H1 (cell line): Measurements from ENCODE around the gene SCAMP3. TPM values are rescaled to one million over a fixed set of nuclear protein-coding genes. Genes with fewer than 3 reads are reported as not detected.
"Not testable (repeated sequence)": the region's sequence is repeated elsewhere in the genome, so short reads cannot be mapped to it uniquely, and the experiment has no call there.

Source experiments
- CTCF ChIA-PET: fragments of 300-600 bp; sonication (Branson Sonifier 250); formaldehyde crosslinking; loops from one replicate; lab custom pipeline; 2021; ENCODE audit not compliant: partially characterized antibody; lab: Charles Lee
- POLR2A ChIA-PET: fragments of 300-600 bp; sonication (Branson Sonifier 250); formaldehyde crosslinking; loops from one replicate; lab custom pipeline; 2021; ENCODE audit warnings: inconsistent platforms; ENCODE audit not compliant: partially characterized antibody; lab: Charles Lee
- DNase-seq, 2 experiments: peaks; one replicate each; pipeline versions ENCODE4 v3.0.0 to v3.0.0-alpha.2; 2010 to 2022; ENCODE audit warnings: low spot score in 2 of 2, low read depth in 1 of 2, mixed read lengths in 1 of 2
- FAIRE-seq: peaks from 2 replicates; lab custom pipeline; 2011; peaks lifted over from hg19 to GRCh38; lab: Jason Lieb, UNC
- H2AFZ ChIP-seq: 2 replicates; pipeline ENCODE4 v1.8.1; 2012; ENCODE audit warnings: low read length, inconsistent platforms
- H2AK5ac ChIP-seq: 2 replicates; pipeline ENCODE4 v1.6.1; 2013; ENCODE audit warnings: low read depth, low read length
- H2BK120ac ChIP-seq: replicated peaks from 2 replicates; pipeline ENCODE3; 2013; ENCODE audit warnings: low read depth, low read length, inconsistent platforms
- H2BK12ac ChIP-seq: 2 replicates; pipeline ENCODE4 v1.6.1; 2013; ENCODE audit warnings: low read depth, low read length
- H2BK15ac ChIP-seq: 2 replicates; pipeline ENCODE4 v1.6.1; 2013; ENCODE audit warnings: low read length
- H2BK20ac ChIP-seq: 2 replicates; pipeline ENCODE4 v1.6.1; 2013; ENCODE audit warnings: low read length
- H2BK5ac ChIP-seq: 2 replicates; pipeline ENCODE4 v1.6.1; 2013; ENCODE audit warnings: low read depth, low read length
- H3K14ac ChIP-seq: 2 replicates; pipeline ENCODE4 v1.6.1; 2013; ENCODE audit warnings: inconsistent platforms; ENCODE audit not compliant: insufficient read length
- H3K18ac ChIP-seq: 2 replicates; pipeline ENCODE4 v1.6.1; 2013; ENCODE audit warnings: low read length; ENCODE audit errors: extremely low read depth
- H3K23ac ChIP-seq: 2 replicates; pipeline ENCODE4 v1.6.1; 2013; ENCODE audit warnings: inconsistent platforms; ENCODE audit not compliant: insufficient read length
- H3K23me2 ChIP-seq: 2 replicates; pipeline ENCODE4 v1.6.1; 2013; ENCODE audit warnings: low read depth, low read length
- H3K27ac ChIP-seq: 2 replicates; pipeline ENCODE4 v1.6.1; 2011; ENCODE audit warnings: low read depth, low read length, inconsistent platforms
- H3K27me3 ChIP-seq, 4 experiments: replicated peaks in 1 of 4; 1 replicate in 1 of 4; 2 replicates in 3 of 4; pipeline versions ENCODE4 v1.6.1 to v1.8.1; 2011 to 2013; ENCODE audit warnings: low read length in 3 of 4, mild to moderate bottlenecking in 3 of 4, inconsistent platforms in 2 of 4, mixed read lengths in 2 of 4, moderate library complexity in 1 of 4; ENCODE audit not compliant: control insufficient read depth in 3 of 4, insufficient read depth in 3 of 4; ENCODE audit errors: extremely low read depth in 1 of 4
- H3K36me3 ChIP-seq, 4 experiments: 2 replicates each; pipeline versions ENCODE4 v1.6.1 to v1.8.1; 2011 to 2013; ENCODE audit warnings: mild to moderate bottlenecking in 4 of 4, low read length in 3 of 4, moderate library complexity in 2 of 4, control low read depth in 1 of 4, inconsistent platforms in 1 of 4; ENCODE audit not compliant: insufficient read depth in 4 of 4, control insufficient read depth in 2 of 4
- H3K4ac ChIP-seq: replicated peaks from 2 replicates; pipeline ENCODE3; 2013; ENCODE audit warnings: low read length, low read depth, mixed read lengths, inconsistent platforms; ENCODE audit not compliant: insufficient read length
- H3K4me1 ChIP-seq, 4 experiments: replicated peaks in 1 of 4; 1 replicate in 1 of 4; 2 replicates in 3 of 4; pipeline versions ENCODE4 v1.6.1 to v1.8.1; 2011 to 2013; ENCODE audit warnings: low read length in 3 of 4, inconsistent platforms in 2 of 4, mixed read lengths in 1 of 4; ENCODE audit not compliant: insufficient read depth in 4 of 4, control insufficient read depth in 3 of 4
- H3K4me2 ChIP-seq, 2 experiments: 2 replicates each; pipeline versions ENCODE4 v1.6.1 to v1.8.1; 2011 to 2013; ENCODE audit warnings: low read depth in 2 of 2, low read length in 2 of 2, control low read depth in 1 of 2, inconsistent platforms in 1 of 2, mild to moderate bottlenecking in 1 of 2; ENCODE audit not compliant: insufficient read depth in 1 of 2
- H3K4me3 ChIP-seq, 4 experiments: fragments of 200-600, 300-600 bp in 1 of 4; sonication (generic), shearing (Covaris generic), sonication (Bioruptor Twin) in 1 of 4; 2 replicates each; pipeline versions ENCODE4 v1.5.1 to v1.8.1; 2011 to 2016; ENCODE audit warnings: low read length in 4 of 4, low read depth in 3 of 4, control low read depth in 2 of 4, inconsistent platforms in 2 of 4, mild to moderate bottlenecking in 2 of 4, mixed read lengths in 1 of 4, moderate library complexity in 1 of 4; ENCODE audit not compliant: insufficient read depth in 2 of 4; ENCODE audit errors: extremely low read depth in 1 of 4
- H3K56ac ChIP-seq: replicated peaks from 2 replicates; pipeline ENCODE3; 2013; ENCODE audit warnings: low read depth, mild to moderate bottlenecking, mixed read lengths, low read length, inconsistent platforms; ENCODE audit not compliant: insufficient read length
- H3K79me1 ChIP-seq: 2 replicates; pipeline ENCODE4 v1.6.1; 2013; ENCODE audit warnings: low read depth, low read length, control low read depth
- H3K79me2 ChIP-seq, 2 experiments: 2 replicates each; pipeline versions ENCODE4 v1.6.1 to v1.8.1; 2012 to 2013; ENCODE audit warnings: low read length in 2 of 2, mild to moderate bottlenecking in 2 of 2, inconsistent platforms in 1 of 2; ENCODE audit not compliant: insufficient read depth in 2 of 2, control insufficient read depth in 1 of 2
- H3K9ac ChIP-seq, 4 experiments: replicated peaks in 1 of 4; 1 replicate in 1 of 4; 2 replicates in 3 of 4; pipeline versions ENCODE4 v1.6.1 to v1.8.1; 2011 to 2013; ENCODE audit warnings: low read depth in 3 of 4, low read length in 3 of 4, control low read depth in 2 of 4, mild to moderate bottlenecking in 2 of 4, moderate library complexity in 2 of 4, inconsistent platforms in 1 of 4; ENCODE audit errors: extremely low read depth in 1 of 4
- H3K9me3 ChIP-seq, 2 experiments: 2 replicates each; pipeline versions ENCODE4 v1.6.1 to v1.8.1; 2012 to 2013; ENCODE audit warnings: mild to moderate bottlenecking in 2 of 2, moderate library complexity in 2 of 2, control low read depth in 1 of 2, inconsistent platforms in 1 of 2, low read depth in 1 of 2, low read length in 1 of 2, mixed read lengths in 1 of 2; ENCODE audit not compliant: insufficient read depth in 2 of 2
- H4K20me1 ChIP-seq, 2 experiments: replicated peaks in 1 of 2; 2 replicates each; pipeline versions ENCODE3 to v1.8.1; 2011 to 2013; ENCODE audit warnings: inconsistent platforms in 2 of 2, low read length in 2 of 2, mild to moderate bottlenecking in 1 of 2; ENCODE audit not compliant: insufficient read depth in 2 of 2, control insufficient read depth in 1 of 2
- H4K5ac ChIP-seq: 2 replicates; pipeline ENCODE4 v1.6.1; 2013; ENCODE audit warnings: low read length, low read depth, mixed read lengths, inconsistent platforms; ENCODE audit not compliant: insufficient read length
- H4K8ac ChIP-seq: 2 replicates; pipeline ENCODE4 v1.8.0; 2013; ENCODE audit warnings: mild to moderate bottlenecking, moderate library complexity, low read length, inconsistent platforms; ENCODE audit not compliant: insufficient read depth; ENCODE audit errors: extremely low read depth
- H4K91ac ChIP-seq: replicated peaks from 2 replicates; pipeline ENCODE3; 2013; ENCODE audit warnings: low read length, mixed read lengths, inconsistent platforms; ENCODE audit not compliant: insufficient read length
- WGBS, 2 experiments: shearing (Covaris generic) in 1 of 2; methylation state at CpG; one replicate each; pipeline versions ENCODE4 v1.1.6 to v1.1.7; 2013 to 2015; ENCODE audit warnings: low lambda C conversion rate in 2 of 2, mixed read lengths in 2 of 2, inconsistent platforms in 1 of 2, low coverage in 1 of 2, missing lambda C conversion rate in 1 of 2; ENCODE audit not compliant: insufficient replicate concordance in 2 of 2, insufficient coverage in 1 of 2, insufficient read length in 1 of 2; ENCODE audit errors: extremely low coverage in 1 of 2, missing lambda C conversion rate in 1 of 2; 5-methylcytosine and 5-hydroxymethylcytosine counted together
- polyA plus RNA-seq, 7 experiments: library from polyadenylated mRNA; depleted of rRNA in 3 of 7; stranded (reverse) in 5 of 7; unstranded in 2 of 7; fragments of >200 nt in 5 of 7; fragments of 200-250 nt in 2 of 7; gene quantifications; 1 replicate in 5 of 7; 2 replicates in 1 of 7; 4 replicates in 1 of 7; pipeline versions ENCODE4 v1.2.1 to v1.2.3, GENCODE V29; 2011 to 2013; ENCODE audit warnings: missing spikeins in 2 of 7, mixed read lengths in 2 of 7
- total RNA-seq: library from RNA; stranded (reverse); fragmentation: NEBNext Ultra II Directional; extraction: Animal tissue kit (Norgen Biotek cat#: 25700); gene quantifications from 2 replicates; pipeline ENCODE4 v1.2.1, GENCODE V29; 2021

SCAMP3 gene
- total and polyA plus RNA-seq, 2 of the 8 experiments (the other 6 are each of a cell fraction or from before 2014, with no cell fraction given) = 48.9 to 143 TPM

DNA sequence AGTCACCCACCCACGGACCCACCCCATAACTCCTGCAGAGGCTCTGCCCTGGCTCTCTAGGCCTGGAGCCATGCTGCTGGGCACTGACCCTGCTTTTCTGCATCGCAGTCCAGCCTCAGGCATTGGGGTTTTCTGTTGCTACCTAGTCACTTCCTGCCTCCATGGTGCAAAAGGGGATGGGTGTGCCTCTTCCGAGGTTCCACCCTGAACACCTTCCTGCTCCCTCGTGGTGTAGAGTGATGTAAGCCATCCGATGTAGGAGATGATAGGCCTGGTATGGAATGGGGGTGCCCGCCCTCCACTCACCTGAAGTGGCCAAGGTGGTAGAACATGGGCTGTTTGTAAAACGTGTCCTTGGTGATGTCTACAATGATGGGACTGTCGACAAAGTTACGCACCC lies 26.8 kb downstream of the SCAMP3 start:
- H3K14ac ChIP-seq, H2BK5ac ChIP-seq, H4K5ac ChIP-seq, H2BK20ac ChIP-seq, H2AK5ac ChIP-seq, H3K4me2 ChIP-seq, FAIRE-seq, CTCF ChIA-PET, H3K79me1 ChIP-seq, H3K4me1 ChIP-seq, H3K4me3 ChIP-seq, H2AFZ ChIP-seq, H3K23me2 ChIP-seq, H2BK120ac ChIP-seq, H3K36me3 ChIP-seq, H4K20me1 ChIP-seq, H3K79me2 ChIP-seq, H3K9me3 ChIP-seq, H3K4ac ChIP-seq, H4K91ac ChIP-seq, DNase-seq, H2BK12ac ChIP-seq, H3K27ac ChIP-seq, H3K9ac ChIP-seq, H3K23ac ChIP-seq, H2BK15ac ChIP-seq, H3K27me3 ChIP-seq, H4K8ac ChIP-seq, H3K18ac ChIP-seq, H3K56ac ChIP-seq, POLR2A ChIA-PET: not testable (repeated sequence)
- 86% methylated on average over 5 of the region's 9 CpGs; no CpG with 5 or more reads in 1 of the 2 experiments for WGBS, 2 experiments

DNA sequence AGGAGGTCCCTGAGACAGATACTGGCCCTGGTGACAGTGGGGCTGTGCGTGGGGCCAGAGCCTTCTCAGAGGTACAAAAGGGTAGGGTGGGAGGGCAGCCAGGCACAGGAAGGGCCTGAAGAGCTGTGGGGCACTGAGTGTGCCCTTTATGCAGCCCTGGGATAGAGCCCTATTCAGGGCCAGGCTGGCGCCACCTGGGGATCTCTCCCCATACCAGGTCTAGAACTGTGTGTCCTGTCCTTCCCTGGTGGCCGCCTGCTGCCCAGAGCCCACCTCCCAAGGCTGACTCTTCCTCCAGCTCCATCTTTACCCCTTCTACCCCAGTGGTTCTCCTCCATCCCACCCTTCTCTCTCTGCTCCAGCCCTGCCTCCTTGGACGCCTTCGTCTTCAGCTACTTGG lies 28.7 kb downstream of the SCAMP3 start:
- H4K20me1 ChIP-seq, H3K4me1 ChIP-seq, H3K27me3 ChIP-seq, H2AFZ ChIP-seq, H2BK5ac ChIP-seq, H3K4me2 ChIP-seq, H3K23me2 ChIP-seq, POLR2A ChIA-PET, H3K56ac ChIP-seq, H2BK15ac ChIP-seq, FAIRE-seq, H2BK12ac ChIP-seq, H2AK5ac ChIP-seq, H4K91ac ChIP-seq, H3K4ac ChIP-seq, H4K5ac ChIP-seq, H3K9ac ChIP-seq, H3K4me3 ChIP-seq, H2BK20ac ChIP-seq, DNase-seq, H3K23ac ChIP-seq, H3K18ac ChIP-seq, H3K27ac ChIP-seq, H2BK120ac ChIP-seq, CTCF ChIA-PET, H4K8ac ChIP-seq, H3K9me3 ChIP-seq, H3K14ac ChIP-seq, H3K79me2 ChIP-seq, H3K79me1 ChIP-seq, H3K36me3 ChIP-seq: not testable (repeated sequence)
- 83% methylated on average over 1 of the region's 5 CpGs; no CpG with 5 or more reads in 1 of the 2 experiments for WGBS, 2 experiments
